WTC11 (cell line): ENCODE data around the gene PROCR. TPM values are rescaled to one million over a fixed set of nuclear protein-coding genes. Genes with fewer than 3 reads are reported as not detected.

Source experiments
- ATAC-seq: fragments of 200-7000 bp; cut with Tn5 transposase; 2 replicates; pipeline ENCODE4 v1.10.0; 2021; ENCODE audit warnings: mild to moderate bottlenecking, moderate library complexity
- CTCF ChIA-PET: fragments of 300-600 bp; sonication (Branson Sonifier 250); formaldehyde crosslinking; loops from one replicate; lab custom pipeline; 2021; ENCODE audit warnings: antibody characterized with exemption; lab: Charles Lee
- POLR2A ChIA-PET: fragments of 350-600 bp; sonication (Branson Sonifier 250); formaldehyde crosslinking; loops from one replicate; lab custom pipeline; 2021; ENCODE audit warnings: antibody characterized with exemption; lab: Charles Lee
- DNase-seq: peaks from one replicate; pipeline ENCODE4 v3.0.0; 2021; ENCODE audit warnings: low spot score
- H3K27ac Mint-ChIP-seq: 2 replicates; pipeline ENCODE4 v1.8.0; 2021; ENCODE audit warnings: mixed read lengths
- H3K27me3 Mint-ChIP-seq: 2 replicates; pipeline ENCODE4 v1.8.0; 2021; ENCODE audit warnings: low read depth, mild to moderate bottlenecking, moderate library complexity, mixed read lengths
- H3K36me3 Mint-ChIP-seq: 2 replicates; pipeline ENCODE4 v1.8.0; 2021; ENCODE audit warnings: mixed read lengths
- H3K4me1 Mint-ChIP-seq: 2 replicates; pipeline ENCODE4 v1.8.0; 2022; ENCODE audit warnings: mixed read lengths
- H3K4me3 Mint-ChIP-seq: 2 replicates; pipeline ENCODE4 v1.8.0; 2021; ENCODE audit warnings: mild to moderate bottlenecking, moderate library complexity, mixed read lengths
- H3K9me3 Mint-ChIP-seq: 2 replicates; pipeline ENCODE4 v1.8.0; 2021; ENCODE audit warnings: mixed read lengths
- CREB1 ChIP-seq: sonication (generic); formaldehyde crosslinking; IDR thresholded peaks from 2 replicates; pipeline ENCODE4 v1.8.0; 2023; ENCODE audit warnings: mild to moderate bottlenecking, missing genetic modification reagents
- CREM ChIP-seq: sonication (generic); formaldehyde crosslinking; IDR thresholded peaks from 2 replicates; pipeline ENCODE4 v1.8.1; 2022; ENCODE audit warnings: mild to moderate bottlenecking, missing genetic modification reagents, moderate library complexity
- CTCF ChIP-seq: fragments of 200-600 bp; IDR thresholded peaks from 2 replicates; pipeline ENCODE4 v1.8.0; 2022; ENCODE audit warnings: antibody characterized with exemption
- E2F1 ChIP-seq: sonication (generic); formaldehyde crosslinking; IDR thresholded peaks from 2 replicates; pipeline ENCODE4 v1.8.0; 2022; ENCODE audit warnings: mild to moderate bottlenecking, missing genetic modification reagents
- ELF4 ChIP-seq: sonication (generic); formaldehyde crosslinking; IDR thresholded peaks from 2 replicates; pipeline ENCODE4 v1.8.1; 2022; ENCODE audit warnings: low read depth, mild to moderate bottlenecking, moderate library complexity, missing genetic modification reagents
- FOXK1 ChIP-seq: sonication (generic); formaldehyde crosslinking; IDR thresholded peaks from 2 replicates; pipeline ENCODE4 v1.8.0; 2022; ENCODE audit warnings: mild to moderate bottlenecking, moderate library complexity, missing genetic modification reagents
- FOXP1 ChIP-seq: sonication (generic); formaldehyde crosslinking; IDR thresholded peaks from 2 replicates; pipeline ENCODE4 v1.8.0; 2022; ENCODE audit warnings: missing genetic modification reagents, mild to moderate bottlenecking, moderate library complexity, borderline replicate concordance
- HMGXB4 ChIP-seq: sonication (generic); formaldehyde crosslinking; IDR thresholded peaks from 2 replicates; pipeline ENCODE4 v1.8.1; 2023; ENCODE audit warnings: mild to moderate bottlenecking, moderate library complexity, missing genetic modification reagents
- NFATC4 ChIP-seq: fragments of 250-450 bp; sonication (Bioruptor Pico); IDR thresholded peaks from 2 replicates; pipeline ENCODE4 v1.9.0; 2021; ENCODE audit warnings: mild to moderate bottlenecking
- NR2C2 ChIP-seq: sonication (generic); formaldehyde crosslinking; IDR thresholded peaks from 2 replicates; pipeline ENCODE4 v1.8.0; 2022; ENCODE audit warnings: mild to moderate bottlenecking, missing genetic modification reagents
- OVOL2 ChIP-seq: fragments of 250-450 bp; sonication (Bioruptor Pico); IDR thresholded peaks from 2 replicates; pipeline ENCODE4 v1.9.0; 2021; ENCODE audit warnings: mild to moderate bottlenecking, borderline replicate concordance
- RORB ChIP-seq: fragments of 250-450 bp; sonication (Bioruptor Pico); IDR thresholded peaks from 2 replicates; pipeline ENCODE4 v1.9.0; 2021; ENCODE audit warnings: mild to moderate bottlenecking
- ZMAT4 ChIP-seq: fragments of 250-450 bp; sonication (Bioruptor Pico); IDR thresholded peaks from 2 replicates; pipeline ENCODE4 v1.9.0; 2021; ENCODE audit warnings: mild to moderate bottlenecking
- ZNF281 ChIP-seq: sonication (generic); formaldehyde crosslinking; IDR thresholded peaks from 2 replicates; pipeline ENCODE4 v1.8.0; 2023; ENCODE audit warnings: mild to moderate bottlenecking, missing genetic modification reagents
- ZNF416 ChIP-seq: fragments of 250-450 bp; sonication (Bioruptor Pico); IDR thresholded peaks from 2 replicates; pipeline ENCODE4 v1.9.0; 2021; ENCODE audit warnings: mild to moderate bottlenecking, inconsistent platforms
- ZSCAN18 ChIP-seq: fragments of 250-450 bp; sonication (Bioruptor Pico); IDR thresholded peaks from 2 replicates; pipeline ENCODE4 v2.1.2; 2022; ENCODE audit warnings: mild to moderate bottlenecking, moderate library complexity
- total RNA-seq: library from RNA; stranded (reverse); gene quantifications from 3 replicates; pipeline ENCODE4 v1.2.3, GENCODE V29; 2021

Gene PROCR
- total RNA-seq, 1 experiment from 2014 or later, result 29.7 TPM

GRCh38 chr20:35133031-35133430 is 38.8 kb upstream of the PROCR start (continued):
- TF ChIP-seq HMGXB4 (CRISPR knock-in tag), result no peak
- no peak for TF ChIP-seq NFATC4 (CRISPR knock-in tag)
- TF ChIP-seq ZNF416 (CRISPR knock-in tag), result no peak
- no peak for TF ChIP-seq CREB1

GRCh38 chr20:35133735-35134134 is 38.1 kb upstream of the PROCR start:
- no peaks in the 10 kb centered on the region for H3K4me1 Mint-ChIP-seq

More at GRCh38 chr20:35133735-35134134, 38.1 kb upstream of the PROCR start:
- Mint-ChIP-seq H3K27me3 (no peaks in the 10 kb centered on the region), H3K9me3 (no peaks in the 10 kb centered on the region), H3K27ac (no peak overlapping the region), H3K36me3 (peaks cover 34% of the 10 kb centered on the region), H3K4me3 (no peak overlapping the region)
- ChIA-PET POLR2A (no interaction called here), CTCF (interaction anchor here (0.7 to 1.8 kb wide), 2 partner anchors 11 kb away, joined by 5 to 7 read pairs; no protein-coding TSS in a partner anchor)
- ATAC-seq (no peak), DNase-seq (no peak)
- no peak for TF ChIP-seq OVOL2
- no peak for TF ChIP-seq ZSCAN18
- no peak for TF ChIP-seq ZNF416 (CRISPR knock-in tag)
- no peak for TF ChIP-seq ZMAT4 (CRISPR knock-in tag)
- no peak for TF ChIP-seq ZNF281 (CRISPR knock-in tag)
- no peak for TF ChIP-seq NR2C2 (CRISPR knock-in tag)
- TF ChIP-seq E2F1 (CRISPR knock-in tag), result no peak
- TF ChIP-seq CREM (CRISPR knock-in tag), result no peak
- TF ChIP-seq CTCF, result no peak
- TF ChIP-seq FOXP1 (CRISPR knock-in tag), result no peak
- TF ChIP-seq FOXK1 (CRISPR knock-in tag), result no peak
- TF ChIP-seq RORB, result no peak
- no peak for TF ChIP-seq ELF4
